ENCODE data around the gene GPHN.
"Not testable (repeated sequence)": the region's sequence is repeated elsewhere in the genome, so short reads cannot be mapped to it uniquely, and the experiment has no call there.

The GPHN gene

DNA sequence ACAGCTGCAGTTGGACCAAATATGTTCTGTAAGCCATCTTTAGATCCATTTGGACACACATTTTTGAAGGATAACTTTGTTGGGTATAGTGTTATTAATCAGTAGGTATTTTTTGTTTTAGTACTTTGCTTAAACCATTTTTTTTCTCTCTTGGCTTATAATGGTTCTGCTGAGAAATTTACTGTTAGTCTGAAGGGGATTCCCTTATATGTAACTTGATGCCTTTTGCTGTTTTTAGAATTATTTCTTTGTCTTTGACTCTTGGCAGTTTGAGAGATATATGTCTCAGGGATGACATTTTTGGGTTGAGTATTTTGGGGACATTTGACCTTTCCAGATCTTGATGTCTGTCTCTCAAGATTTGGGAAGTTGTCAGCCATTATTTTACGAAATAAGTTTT, 169.8 kb downstream of the GPHN start:
- DNase-seq, result no peak

GRCh38 chr14:66680216-66680615, 172.3 kb downstream of the GPHN start:
- no peak for DNase-seq

GRCh38 chr14:66696326-66696725, 188.4 kb downstream of the GPHN start:
- no peak for DNase-seq

DNA sequence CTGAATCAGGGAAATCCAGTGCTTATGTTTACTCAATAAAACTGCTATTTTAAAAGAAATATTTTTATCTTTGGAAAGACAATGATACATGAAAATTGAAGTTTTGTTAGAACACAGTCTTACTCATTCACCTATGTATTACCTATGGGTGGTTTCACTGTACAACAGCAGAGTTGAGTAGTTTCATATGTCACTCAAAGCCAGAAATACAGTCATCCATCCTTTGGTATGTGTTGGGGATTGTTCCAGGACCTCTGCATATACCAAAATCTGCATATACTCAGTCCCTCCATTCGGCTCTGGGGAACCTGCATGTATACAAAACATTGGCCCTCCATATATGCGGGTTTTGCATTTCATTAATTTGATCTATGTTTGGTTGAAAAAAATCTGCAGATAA, 190.6 kb downstream of the GPHN start:
- no peak for DNase-seq

- no peak for DNase-seq
Measured at GRCh38 chr14:66701813-66702212, 193.9 kb downstream of the GPHN start.

GRCh38 chr14:66708267-66708666, 200.3 kb downstream of the GPHN start:
- no peak for DNase-seq

DNA sequence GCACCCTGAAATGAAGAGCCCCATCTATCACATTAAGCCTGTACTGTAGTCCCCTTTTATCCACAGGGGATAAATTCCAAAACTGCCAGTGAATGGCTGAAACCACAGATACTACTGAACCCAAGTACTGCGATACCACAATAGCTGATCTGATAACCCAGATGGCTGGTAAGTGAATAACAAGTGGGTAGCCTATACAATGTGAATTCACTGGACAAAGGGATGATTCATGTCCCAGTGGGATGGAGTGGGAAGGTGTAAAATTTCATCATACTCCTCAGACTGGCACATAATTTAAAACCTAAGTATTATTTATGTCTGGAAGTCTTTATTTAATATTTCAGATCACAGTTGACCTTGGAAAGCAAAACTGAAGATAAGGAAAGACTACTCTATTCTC, 201.3 kb downstream of the GPHN start:
- no peak for DNase-seq

DNA sequence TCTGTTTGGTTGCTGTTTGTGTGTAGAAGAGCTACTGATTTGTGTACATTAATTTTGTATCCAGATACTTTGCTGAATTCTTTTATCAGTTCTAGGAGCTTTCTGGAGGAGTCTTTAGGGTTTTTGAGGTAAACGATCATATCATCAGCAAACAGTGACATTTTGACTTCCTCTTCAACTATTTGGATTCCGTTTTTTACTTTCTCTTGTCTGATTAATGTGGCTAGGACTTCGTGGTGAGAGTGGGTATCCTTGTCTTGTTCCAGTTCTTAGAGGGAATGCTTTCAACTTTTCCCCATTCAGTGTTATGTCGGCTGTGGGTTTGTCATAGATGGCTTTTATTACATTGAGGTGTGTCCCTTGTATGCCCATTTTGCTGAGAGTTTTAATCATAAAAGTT, 206.3 kb downstream of the GPHN start:
- not testable (repeated sequence) for DNase-seq

DNA sequence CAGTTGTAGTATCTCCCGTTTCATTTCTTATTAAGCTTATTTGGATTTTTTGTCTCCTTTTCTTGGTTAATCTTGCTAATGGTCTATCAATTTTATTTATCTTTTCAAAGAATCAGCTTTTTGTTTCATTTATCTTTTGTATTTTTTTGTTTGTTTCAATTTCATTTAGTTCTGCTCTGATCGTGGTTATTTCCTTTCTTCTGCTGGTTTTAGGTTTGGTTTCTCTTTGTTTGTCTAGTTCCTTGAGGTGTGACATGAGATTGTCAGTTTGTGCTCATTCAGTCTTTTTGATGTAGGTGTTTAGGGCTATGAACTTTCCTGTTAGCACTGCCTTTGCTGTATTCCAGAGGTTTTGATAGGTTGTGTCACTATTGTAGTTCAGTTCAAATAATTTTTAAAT, 207.4 kb downstream of the GPHN start:
- DNase-seq, result not testable (repeated sequence)

DNA sequence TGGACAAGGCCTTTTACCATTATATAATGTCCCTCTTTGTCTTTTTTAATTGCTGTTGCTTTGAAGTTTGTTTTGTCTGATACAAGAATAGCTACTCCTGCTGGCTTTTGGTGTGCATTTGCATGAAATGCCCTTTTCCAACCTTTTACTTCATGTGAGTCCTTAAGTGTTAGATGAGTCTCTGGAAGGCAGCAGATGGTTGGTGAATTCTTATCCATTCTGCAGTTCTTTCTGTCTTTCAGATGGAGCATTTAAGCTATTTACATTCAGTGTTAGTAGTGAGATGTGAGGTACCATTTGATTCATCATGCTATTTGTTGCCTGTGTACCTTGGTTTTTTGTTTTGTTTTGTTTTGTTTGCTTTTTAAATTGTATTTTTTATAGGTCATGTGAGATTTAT, 208.3 kb downstream of the GPHN start:
- no peak for DNase-seq

- DNase-seq, result no peak
Measured at GRCh38 chr14:66717561-66718140, 209.7 kb downstream of the GPHN start.

- no peak for DNase-seq
Measured at GRCh38 chr14:66724996-66725395, 217.0 kb downstream of the GPHN start.

DNA sequence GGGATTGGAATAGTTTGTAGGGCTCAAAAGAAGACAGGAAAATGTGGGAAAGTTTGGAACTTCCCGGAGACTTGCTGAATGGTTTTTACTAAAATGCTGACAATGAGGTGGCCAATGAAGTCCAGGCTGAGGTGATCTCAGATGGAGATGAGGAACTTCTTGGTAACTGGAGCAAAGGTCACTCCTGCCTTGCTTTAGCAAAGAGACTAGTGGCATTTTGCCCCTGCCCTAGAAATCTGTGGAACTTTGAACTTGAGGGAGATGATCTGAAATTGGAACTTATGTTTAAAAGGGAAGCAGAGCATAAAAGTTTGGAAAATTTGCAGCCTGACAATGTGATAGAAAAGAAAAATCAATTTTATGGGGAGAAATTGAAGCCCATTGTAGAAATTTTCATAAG, 223.4 kb downstream of the GPHN start:
- not testable (repeated sequence) for DNase-seq

GRCh38 chr14:66735853-66736252, 227.9 kb downstream of the GPHN start:
- DNase-seq, result no peak

- no peak for DNase-seq
Measured at GRCh38 chr14:66739826-66740225, 231.9 kb downstream of the GPHN start.

GRCh38 chr14:66745078-66745477, 237.1 kb downstream of the GPHN start:
- DNase-seq, result no peak

GRCh38 chr14:66746316-66747006, 238.5 kb downstream of the GPHN start:
- no peak for DNase-seq

DNA sequence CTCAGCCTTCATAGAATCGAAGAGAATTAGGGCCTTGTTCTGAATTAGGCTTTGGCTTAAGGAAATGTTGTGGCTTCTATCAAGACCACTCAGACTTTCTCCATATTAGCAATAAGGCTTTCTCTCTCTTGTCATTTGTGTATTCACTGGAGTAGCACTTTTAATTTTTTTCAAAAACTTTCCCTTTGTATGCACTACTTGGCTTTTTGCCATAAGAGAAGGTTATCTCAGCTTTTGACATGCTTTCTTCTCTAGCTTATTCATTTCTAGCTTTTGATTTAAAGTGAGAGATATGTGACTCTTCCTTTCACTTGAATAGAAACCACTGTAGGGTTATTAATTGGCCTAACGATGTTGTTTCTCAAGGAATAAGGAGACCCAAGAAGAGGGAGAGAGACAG, 244.2 kb downstream of the GPHN start:
- no peak for DNase-seq

DNA sequence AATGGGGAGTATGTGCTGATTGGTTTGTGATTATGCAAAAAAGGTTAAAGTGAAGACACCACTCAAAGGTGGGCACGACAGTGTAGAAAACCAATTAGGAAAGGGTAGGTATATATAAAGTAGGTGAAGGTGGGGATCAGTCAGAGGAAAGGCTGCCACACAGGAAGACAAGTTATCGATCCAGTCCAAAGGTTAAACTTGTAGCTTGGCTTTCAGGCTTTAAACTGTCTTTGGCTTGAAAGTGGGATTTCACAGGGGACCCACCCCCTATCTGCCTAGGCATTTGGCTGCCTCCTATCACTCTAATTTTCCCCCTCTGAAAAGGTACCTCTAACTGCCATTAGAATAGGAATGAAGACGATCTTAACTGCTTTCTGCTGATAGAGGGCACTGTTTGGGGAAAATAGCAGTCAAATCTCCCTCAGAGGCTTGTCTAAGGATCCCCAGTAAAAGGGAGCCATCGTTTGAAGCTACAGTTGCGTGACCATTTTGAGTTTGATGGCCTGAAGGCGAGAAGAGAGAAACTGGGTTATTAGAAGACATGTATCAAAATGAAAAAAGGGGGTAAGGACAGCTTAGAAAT, 250.2 kb downstream of the GPHN start:
- no peak for DNase-seq

GRCh38 chr14:66772146-66772545, 264.2 kb downstream of the GPHN start:
- DNase-seq, result no peak

- DNase-seq, result no peak
Measured at GRCh38 chr14:66782853-66783252, 274.9 kb downstream of the GPHN start.

DNA sequence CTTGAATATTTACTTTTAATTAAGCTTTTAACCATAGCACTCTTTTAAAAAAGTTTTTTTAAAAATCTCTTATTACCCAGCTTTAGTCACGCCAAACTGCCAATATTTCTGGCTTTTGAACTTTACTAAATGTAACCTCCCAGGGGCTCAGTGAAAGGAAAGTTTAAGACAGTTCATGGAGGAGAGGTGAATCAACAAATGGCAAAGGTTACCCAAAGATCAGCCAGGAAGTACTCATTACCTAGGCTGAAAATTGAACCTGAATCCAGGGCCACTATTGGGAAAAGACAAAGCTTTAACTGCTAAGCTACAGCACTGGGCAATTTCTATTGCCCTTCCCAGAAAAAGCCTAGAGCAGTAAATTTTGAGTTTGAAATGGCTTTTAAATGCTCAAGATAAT, 282.2 kb downstream of the GPHN start:
- DNase-seq, result no peak

DNA sequence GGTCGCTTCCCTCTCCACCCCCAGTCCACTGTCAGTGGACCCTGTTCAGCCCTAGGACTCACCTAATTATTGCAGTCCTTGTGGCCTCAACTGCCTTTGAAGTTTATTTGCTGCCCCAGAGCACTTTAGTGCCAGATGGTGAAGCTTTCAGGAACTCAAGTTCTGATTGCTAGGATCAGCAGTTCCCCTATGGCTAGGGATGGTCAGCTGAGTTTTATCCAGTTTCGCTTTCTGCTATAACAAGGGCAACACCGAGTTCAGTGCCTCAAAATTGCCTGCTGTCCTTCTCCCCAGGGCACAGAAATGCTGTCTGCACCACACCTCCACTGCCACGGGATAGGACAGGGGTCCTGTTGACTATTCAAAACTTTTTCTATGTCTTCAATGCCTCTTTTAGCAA, 295.0 kb downstream of the GPHN start:
- DNase-seq, result no peak

GRCh38 chr14:66804141-66804540, 296.2 kb downstream of the GPHN start:
- DNase-seq, result no peak

DNA sequence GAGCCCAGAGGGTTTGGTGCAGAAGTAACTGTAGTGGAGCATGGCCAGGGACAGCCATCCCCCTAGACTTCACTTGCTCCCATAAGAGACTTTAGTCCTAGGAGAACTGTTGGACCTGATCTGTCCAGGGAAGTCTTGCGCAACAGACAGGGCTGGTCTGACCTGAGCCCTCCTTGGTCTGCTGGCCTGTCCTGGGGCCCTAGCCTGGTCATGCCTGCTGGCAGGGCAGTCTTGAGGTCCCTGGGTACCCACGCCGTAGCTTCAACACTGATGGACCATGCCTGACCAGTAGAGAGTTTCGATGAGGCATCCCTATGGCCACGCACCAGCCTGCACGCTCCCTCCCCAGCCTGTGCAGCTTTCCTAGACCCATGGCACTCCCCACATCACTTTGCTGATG, 305.7 kb downstream of the GPHN start:
- no peak for DNase-seq

Data from activated T-cell treated with anti-CD3 and anti-CD28 coated beads for 4 hours (primary cell).